GM12872 (cell line): ENCODE results near the gene SELENOO.

Experiments
- TF ChIP-seq, protein P1 (sequence below): IDR thresholded peaks from 3 replicates; pipeline ENCODE4 v1.5.1; 2011; ENCODE audit warnings: low read depth, mild to moderate bottlenecking, low read length, moderate library complexity; ENCODE audit not compliant: insufficient read depth

Gene SELENOO

DNA sequence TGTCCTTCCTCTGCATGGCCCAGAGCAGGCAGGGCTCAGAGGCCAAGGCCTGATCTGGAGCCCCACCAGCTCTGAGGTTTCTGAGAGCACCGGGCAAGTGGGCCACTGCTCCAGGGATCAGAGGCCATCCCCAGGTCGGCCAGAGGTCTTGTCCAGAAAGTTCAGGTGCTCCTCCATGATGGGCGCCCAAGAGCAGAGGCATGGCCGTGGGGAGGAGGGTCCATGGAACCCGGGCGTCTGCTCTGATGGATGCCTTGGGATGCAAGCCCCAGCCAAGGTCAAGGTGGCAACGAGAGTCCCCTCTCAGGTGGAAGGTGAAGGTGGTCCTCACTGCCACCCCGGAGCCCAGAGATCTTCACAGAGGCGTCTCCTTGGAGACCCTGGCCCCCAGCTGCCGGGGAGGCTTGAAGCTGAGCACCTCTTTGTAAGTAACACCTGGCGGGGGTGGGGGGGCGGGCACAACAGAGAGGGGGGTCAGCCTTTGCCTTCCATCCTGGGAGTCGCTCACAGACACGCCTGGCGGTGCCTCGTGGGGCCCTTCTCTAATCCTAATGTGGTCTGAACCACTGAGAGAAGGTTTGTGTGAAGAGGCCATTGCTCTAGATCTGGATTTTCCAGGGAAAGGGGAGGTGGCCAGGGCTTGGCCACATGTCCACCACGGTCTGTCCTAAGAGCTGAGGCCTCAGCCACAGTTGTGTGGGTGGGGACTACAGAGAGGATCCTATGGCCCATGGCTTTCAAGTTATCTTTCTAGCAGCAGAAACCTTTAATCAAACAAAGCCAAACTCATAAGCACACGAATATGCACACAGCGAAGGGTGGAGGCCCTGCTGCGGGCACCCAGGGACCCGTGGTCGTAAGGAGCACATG, 52.5 kb downstream of the SELENOO start:
- TF ChIP-seq, protein P1, sequence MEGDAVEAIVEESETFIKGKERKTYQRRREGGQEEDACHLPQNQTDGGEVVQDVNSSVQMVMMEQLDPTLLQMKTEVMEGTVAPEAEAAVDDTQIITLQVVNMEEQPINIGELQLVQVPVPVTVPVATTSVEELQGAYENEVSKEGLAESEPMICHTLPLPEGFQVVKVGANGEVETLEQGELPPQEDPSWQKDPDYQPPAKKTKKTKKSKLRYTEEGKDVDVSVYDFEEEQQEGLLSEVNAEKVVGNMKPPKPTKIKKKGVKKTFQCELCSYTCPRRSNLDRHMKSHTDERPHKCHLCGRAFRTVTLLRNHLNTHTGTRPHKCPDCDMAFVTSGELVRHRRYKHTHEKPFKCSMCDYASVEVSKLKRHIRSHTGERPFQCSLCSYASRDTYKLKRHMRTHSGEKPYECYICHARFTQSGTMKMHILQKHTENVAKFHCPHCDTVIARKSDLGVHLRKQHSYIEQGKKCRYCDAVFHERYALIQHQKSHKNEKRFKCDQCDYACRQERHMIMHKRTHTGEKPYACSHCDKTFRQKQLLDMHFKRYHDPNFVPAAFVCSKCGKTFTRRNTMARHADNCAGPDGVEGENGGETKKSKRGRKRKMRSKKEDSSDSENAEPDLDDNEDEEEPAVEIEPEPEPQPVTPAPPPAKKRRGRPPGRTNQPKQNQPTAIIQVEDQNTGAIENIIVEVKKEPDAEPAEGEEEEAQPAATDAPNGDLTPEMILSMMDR, result no peak

DNA sequence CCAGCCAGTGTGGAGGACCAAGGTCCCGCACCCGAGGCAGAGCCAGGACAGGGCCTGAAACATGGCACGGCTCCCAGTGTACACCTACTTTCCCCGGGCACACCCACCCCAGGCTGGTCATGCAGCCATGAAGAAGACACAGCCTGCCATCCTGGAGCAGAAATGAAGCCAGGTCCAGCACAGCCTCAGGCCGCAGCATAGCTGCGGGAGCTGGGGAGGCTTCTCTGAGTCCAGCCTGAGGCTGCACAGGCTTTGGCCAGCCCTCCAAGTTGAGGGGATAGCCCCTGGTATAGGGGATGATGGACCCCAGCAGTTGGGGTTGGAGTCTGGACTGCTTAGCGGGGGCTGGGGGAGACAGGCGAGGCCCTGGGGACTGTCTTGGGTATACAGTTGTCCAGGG, 53.1 kb downstream of the SELENOO start:
- TF ChIP-seq, protein P1, result no peak

DNA sequence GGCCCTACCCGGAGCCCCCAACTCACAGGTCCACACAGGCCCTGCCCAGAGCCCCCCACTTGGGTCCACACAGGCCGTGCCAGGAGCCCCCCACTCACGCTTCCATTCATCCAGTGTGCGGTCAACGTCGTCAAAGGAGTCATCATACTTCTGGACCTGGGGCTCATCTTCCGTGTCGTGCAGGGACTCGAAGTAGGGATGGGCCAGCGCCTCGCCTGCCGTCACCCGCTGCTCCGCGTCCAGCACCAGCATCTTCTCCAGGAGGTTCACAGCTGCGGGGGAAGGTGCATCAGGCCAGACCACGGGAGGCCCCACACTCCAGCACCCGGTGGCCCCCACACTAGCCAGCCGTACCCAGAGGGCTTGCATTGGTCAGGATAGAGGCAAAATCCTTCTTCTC, 54.3 kb downstream of the SELENOO start:
- TF ChIP-seq, protein P1, result no peak

DNA sequence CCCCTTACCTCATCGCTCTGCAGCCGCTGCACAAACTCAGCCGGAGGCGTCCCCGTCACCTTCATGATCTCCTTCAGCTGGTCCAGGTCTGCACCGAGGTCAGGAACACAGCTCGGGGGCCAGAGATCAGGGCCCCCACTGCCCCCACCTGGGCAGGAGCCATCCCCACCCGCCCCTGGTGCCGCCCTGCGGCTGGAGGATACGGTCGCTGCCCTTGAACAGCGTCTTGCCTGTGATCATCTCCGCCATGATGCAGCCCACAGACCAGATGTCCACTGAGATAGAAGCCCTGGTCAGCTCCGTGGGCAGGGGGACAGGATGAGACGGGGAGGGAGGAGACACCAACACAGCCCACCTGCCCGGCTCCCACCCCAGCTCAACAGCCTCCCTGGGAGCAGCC, 54.8 kb downstream of the SELENOO start:
- TF ChIP-seq, protein P1, result no peak

DNA sequence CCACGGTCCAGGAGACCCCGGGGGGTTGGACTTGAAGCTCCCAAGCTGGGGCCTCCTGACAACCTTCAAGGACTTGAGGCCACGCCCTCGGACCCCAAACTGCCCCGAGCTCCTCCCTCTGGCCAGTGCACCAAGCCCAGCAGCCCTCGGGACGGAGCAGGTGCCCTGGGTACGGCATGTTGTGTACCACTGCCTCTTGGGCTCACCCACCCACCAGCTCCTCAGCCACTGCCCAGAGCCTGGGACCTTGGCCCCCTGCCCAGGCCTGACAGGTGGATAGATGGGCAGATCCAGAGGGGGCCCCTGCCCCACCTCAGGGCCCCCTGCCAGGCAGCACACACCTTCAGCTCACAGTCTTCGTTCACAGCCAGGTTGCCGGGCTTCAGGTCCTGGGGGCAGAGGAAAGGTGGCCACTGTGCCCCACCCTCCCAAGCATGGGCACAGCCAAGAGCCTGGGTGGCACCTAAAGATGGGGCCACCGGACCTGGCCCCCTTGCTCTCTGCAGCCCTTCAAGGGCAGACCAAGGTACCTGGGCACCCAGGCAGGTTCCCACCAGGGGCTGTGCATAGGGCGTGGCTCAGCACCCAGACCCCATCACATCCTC, 55.5 kb downstream of the SELENOO start:
- TF ChIP-seq, protein P1, result no peak

DNA sequence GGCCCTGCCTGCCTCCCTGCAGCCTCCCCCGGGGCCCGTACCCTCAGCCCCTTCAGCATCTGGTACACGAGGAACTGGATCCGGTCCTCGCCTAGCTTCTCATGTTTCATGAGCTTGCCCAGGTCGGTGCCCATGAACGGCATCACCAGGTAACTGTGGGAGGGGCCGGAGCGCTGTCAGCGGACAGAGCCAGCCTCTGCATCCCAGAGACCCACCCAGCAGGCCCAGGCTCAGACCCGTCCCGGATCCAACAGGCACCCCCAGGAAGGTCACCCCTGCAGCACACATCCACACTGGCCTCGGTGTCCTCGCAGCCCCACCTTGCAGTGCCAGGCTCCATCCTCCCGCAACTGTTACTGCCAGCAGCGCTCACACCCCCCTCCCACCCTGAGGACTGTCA, 56.2 kb downstream of the SELENOO start:
- TF ChIP-seq, protein P1, result no peak

DNA sequence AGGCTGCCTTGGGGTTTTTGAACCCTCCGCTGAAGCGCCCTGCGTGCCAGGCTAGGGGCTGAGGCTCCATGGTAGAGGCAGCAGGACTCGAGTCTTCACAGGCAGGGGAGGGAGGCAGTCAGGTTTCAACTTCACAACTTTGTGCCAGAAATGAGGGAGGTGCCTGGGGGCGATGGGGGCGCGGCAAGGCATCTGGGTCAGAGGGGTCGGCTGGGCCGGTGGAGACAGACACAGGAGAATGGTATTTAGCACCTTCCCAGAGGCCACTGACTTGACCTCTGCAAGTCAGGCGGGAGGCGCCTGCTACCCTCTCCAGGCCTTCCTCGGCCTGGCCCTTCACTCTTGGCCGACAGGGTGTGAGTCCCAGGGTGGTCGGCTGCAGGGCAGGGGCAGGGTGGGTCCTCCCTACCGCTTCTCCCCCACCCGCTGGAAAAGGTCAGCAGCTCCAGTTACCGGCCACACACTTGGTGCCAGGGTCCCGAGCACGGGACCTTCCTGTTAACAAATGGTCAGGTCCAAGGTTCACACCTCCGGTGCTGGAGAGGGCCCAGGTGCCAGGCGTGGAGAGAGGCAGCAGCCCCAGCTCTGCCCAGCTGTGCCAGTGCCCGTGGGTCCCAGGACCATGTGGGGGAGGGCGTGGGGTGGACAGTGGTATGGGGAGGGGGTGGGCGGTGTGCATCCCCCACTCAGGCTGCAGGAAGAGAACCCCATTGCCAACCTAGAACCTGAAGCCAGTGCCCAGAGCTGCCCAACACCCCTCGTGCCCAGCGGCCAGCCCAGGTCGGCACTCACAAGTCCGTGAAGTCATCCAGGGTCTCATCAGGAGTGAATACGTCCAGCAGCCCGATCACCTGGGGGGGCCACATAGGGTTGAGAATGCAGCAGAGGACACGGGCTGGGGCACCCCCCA, 56.9 kb downstream of the SELENOO start:
- TF ChIP-seq, protein P1, result no peak
